ENCODE results near the gene TTC12. TPM values are rescaled to one million over a fixed set of nuclear protein-coding genes. Genes with fewer than 3 reads are reported as not detected.

Gene TTC12
- total and polyA plus RNA-seq, 2 donors from 2014 or later: 16.7 to 34.4 TPM

DNA sequence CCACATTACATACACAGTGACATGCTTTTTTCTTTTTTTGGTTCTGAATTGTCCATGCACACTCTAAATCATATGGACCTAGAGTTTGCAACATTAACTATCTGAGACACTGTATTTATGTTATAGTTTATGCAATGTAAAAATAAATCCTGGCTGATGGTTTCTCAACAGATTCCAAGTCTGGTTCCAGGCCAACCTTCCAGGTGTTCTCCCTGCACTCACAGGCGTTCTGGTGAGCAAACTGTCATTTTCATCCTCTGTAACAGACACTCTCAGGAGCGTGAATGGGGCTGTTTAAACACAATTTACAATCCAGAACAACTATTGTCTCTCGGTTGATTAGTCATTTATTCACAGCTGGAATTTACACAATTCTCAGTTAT, 36.7 kb downstream of the TTC12 start:
- intact Hi-C loops (cut with DNase I): no loop called here
- H3K27me3 ChIP-seq (ENCODE audit: control insufficient read depth, insufficient read depth, low read length): no peaks in the 10 kb centered on the region
- FAIRE-seq: no peak
- no peak overlapping the region for H3K4me3 ChIP-seq (ENCODE audit: low read length in 3 of 3)
- H3K9me3 ChIP-seq (ENCODE audit: control insufficient read depth in 2 of 3, insufficient read depth in 1 of 3, low read length in 3 of 3): peaks cover 0 to 1% (median 1%) of the 10 kb centered on the region in 3 donors
- no peak for DNase-seq
- no peak overlapping the region for H3K27ac ChIP-seq (ENCODE audit: low read depth in 2 of 2, low read length in 2 of 2)
- H3K4me1 ChIP-seq (ENCODE audit: control insufficient read depth in 2 of 3, insufficient read depth in 2 of 3, low read depth in 1 of 3, low read length in 3 of 3): no peaks in the 10 kb centered on the region
- H3K9ac ChIP-seq (ENCODE audit: low read length in 3 of 3): no peak overlapping the region
- TF ChIP-seq, protein P1, sequence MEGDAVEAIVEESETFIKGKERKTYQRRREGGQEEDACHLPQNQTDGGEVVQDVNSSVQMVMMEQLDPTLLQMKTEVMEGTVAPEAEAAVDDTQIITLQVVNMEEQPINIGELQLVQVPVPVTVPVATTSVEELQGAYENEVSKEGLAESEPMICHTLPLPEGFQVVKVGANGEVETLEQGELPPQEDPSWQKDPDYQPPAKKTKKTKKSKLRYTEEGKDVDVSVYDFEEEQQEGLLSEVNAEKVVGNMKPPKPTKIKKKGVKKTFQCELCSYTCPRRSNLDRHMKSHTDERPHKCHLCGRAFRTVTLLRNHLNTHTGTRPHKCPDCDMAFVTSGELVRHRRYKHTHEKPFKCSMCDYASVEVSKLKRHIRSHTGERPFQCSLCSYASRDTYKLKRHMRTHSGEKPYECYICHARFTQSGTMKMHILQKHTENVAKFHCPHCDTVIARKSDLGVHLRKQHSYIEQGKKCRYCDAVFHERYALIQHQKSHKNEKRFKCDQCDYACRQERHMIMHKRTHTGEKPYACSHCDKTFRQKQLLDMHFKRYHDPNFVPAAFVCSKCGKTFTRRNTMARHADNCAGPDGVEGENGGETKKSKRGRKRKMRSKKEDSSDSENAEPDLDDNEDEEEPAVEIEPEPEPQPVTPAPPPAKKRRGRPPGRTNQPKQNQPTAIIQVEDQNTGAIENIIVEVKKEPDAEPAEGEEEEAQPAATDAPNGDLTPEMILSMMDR (IDR thresholded peaks at IDR 0.05; ENCODE audit: borderline replicate concordance, extremely low read depth, insufficient read depth): no peak
- H3K36me3 ChIP-seq (ENCODE audit: control insufficient read depth in 2 of 3, insufficient read depth in 3 of 3, low read length in 3 of 3): peaks cover 0 to 16% (median 12%) of the 10 kb centered on the region in 3 donors

GRCh38 chr11:113351480-113351879, 37.1 kb downstream of the TTC12 start:
- H3K9me3 ChIP-seq (ENCODE audit: control insufficient read depth in 2 of 3, insufficient read depth in 1 of 3, low read length in 3 of 3): peaks cover 0 to 5% (median 4%) of the 10 kb centered on the region in 3 donors
- no peaks in the 10 kb centered on the region for H3K27me3 ChIP-seq (ENCODE audit: control insufficient read depth, insufficient read depth, low read length)
- DNase-seq (no peak), FAIRE-seq (no peak)
- H3K36me3 ChIP-seq (ENCODE audit: control insufficient read depth in 2 of 3, insufficient read depth in 3 of 3, low read length in 3 of 3): peaks cover 0 to 20% (median 15%) of the 10 kb centered on the region in 3 donors
- H3K9ac ChIP-seq (ENCODE audit: low read length in 3 of 3): no peak overlapping the region
- no peak overlapping the region for H3K27ac ChIP-seq (ENCODE audit: low read depth in 2 of 2, low read length in 2 of 2)
- TF ChIP-seq, protein P1 (IDR thresholded peaks at IDR 0.05; ENCODE audit: borderline replicate concordance, extremely low read depth, insufficient read depth): no peak
- H3K4me3 ChIP-seq (ENCODE audit: low read length in 3 of 3): no peak overlapping the region
- intact Hi-C loops (cut with DNase I): no loop called here
- no peaks in the 10 kb centered on the region for H3K4me1 ChIP-seq (ENCODE audit: control insufficient read depth in 2 of 3, insufficient read depth in 2 of 3, low read depth in 1 of 3, low read length in 3 of 3)

DNA sequence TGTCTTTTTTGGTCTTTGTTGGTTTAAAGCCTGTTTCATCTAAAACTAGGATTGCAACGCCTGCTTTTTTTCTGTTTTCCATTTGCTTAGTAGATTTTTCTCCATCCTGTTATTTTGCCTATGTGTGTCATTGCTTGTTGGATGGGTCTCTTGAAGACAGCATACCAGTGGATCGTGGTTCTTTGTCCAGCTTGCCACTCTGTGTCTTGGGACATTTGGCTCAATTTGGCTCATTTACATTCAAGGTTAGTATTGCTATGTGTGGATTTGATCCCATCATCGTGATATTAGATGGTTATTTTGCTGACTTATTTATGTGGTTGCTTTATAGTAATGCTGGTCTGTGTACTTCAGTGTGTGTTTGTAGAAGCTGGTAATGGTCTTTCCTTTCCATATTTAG, 41.8 kb downstream of the TTC12 start:
- no peak overlapping the region for H3K27ac ChIP-seq (ENCODE audit: low read depth in 2 of 2, low read length in 2 of 2)
- peaks cover 0 to 5% (median 4%) of the 10 kb centered on the region in 3 donors for H3K9me3 ChIP-seq (ENCODE audit: control insufficient read depth in 2 of 3, insufficient read depth in 1 of 3, low read length in 3 of 3)
- FAIRE-seq (no peak), DNase-seq (no peak)
- H3K4me1 ChIP-seq (ENCODE audit: control insufficient read depth in 2 of 3, insufficient read depth in 2 of 3, low read depth in 1 of 3, low read length in 3 of 3): no peaks in the 10 kb centered on the region
- H3K4me3 ChIP-seq (ENCODE audit: low read length in 3 of 3): no peak overlapping the region
- peaks cover 5 to 49% (median 36%) of the 10 kb centered on the region in 3 donors for H3K36me3 ChIP-seq (ENCODE audit: control insufficient read depth in 2 of 3, insufficient read depth in 3 of 3, low read length in 3 of 3)
- no peak overlapping the region for H3K9ac ChIP-seq (ENCODE audit: low read length in 3 of 3)
- intact Hi-C loops (cut with DNase I): no loop called here
- TF ChIP-seq, protein P1 (IDR thresholded peaks at IDR 0.05; ENCODE audit: borderline replicate concordance, extremely low read depth, insufficient read depth): no peak
- no peaks in the 10 kb centered on the region for H3K27me3 ChIP-seq (ENCODE audit: control insufficient read depth, insufficient read depth, low read length)

DNA sequence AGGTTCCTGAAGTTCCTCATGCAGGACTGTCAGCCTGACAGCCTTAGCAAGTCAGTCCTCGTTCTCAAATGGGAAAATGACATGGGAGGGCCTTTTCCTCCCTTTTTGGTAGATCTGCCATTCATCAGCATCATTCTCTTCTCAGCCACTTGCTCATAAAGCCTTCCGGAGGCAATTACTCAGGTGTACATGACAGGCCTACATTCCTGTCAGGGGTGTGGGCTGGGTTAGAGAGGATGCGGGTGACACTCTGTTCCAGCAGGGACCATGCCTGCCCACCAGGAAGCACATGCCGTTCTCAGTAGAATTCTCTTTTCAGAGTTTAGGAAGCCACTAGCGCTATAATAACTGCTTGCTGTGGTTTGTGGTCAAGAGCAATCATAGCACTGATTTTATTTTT, 49.0 kb downstream of the TTC12 start:
- Histone ChIP-seq H3K27ac (ENCODE audit: low read depth in 2 of 2, low read length in 2 of 2) (no peak overlapping the region), H3K9me3 (ENCODE audit: control insufficient read depth in 2 of 3, insufficient read depth in 1 of 3, low read length in 3 of 3) (no peaks in the 10 kb centered on the region), H3K4me3 (ENCODE audit: low read length in 3 of 3) (no peak overlapping the region), H3K27me3 (ENCODE audit: control insufficient read depth, insufficient read depth, low read length) (no peaks in the 10 kb centered on the region), H3K9ac (ENCODE audit: low read length in 3 of 3) (no peak overlapping the region), H3K4me1 (ENCODE audit: control insufficient read depth in 2 of 3, insufficient read depth in 2 of 3, low read depth in 1 of 3, low read length in 3 of 3) (no peaks in the 10 kb centered on the region), H3K36me3 (ENCODE audit: control insufficient read depth in 2 of 3, insufficient read depth in 3 of 3, low read length in 3 of 3) (peaks cover 2 to 75% (median 42%) of the 10 kb centered on the region in 3 donors)
- FAIRE-seq: no peak
- TF ChIP-seq, protein P1 (IDR thresholded peaks at IDR 0.05; ENCODE audit: borderline replicate concordance, extremely low read depth, insufficient read depth): no peak
- intact Hi-C loops (cut with DNase I): no loop called here
- no peak for DNase-seq

Data from kidney (tissue), 14 donors.